Retina (tissue), 1 donor: Measurements from ENCODE around the gene HSF5.
"Not testable (repeated sequence)": the region's sequence is repeated elsewhere in the genome, so short reads cannot be mapped to it uniquely, and the experiment has no call there.

Experiments used
- DNase-seq: peaks from one replicate; pipeline ENCODE4 v3.0.0-alpha.2; 2016

The HSF5 gene

GRCh38 chr17:58411408-58411894 lies 76.8 kb downstream of the HSF5 start:
- no peak for DNase-seq

- no peak for DNase-seq
These were observed 77.3 kb downstream of the HSF5 start for GRCh38 chr17:58410714-58411407.

GRCh38 chr17:58409432-58409831 lies 78.8 kb downstream of the HSF5 start:
- no peak for DNase-seq

GRCh38 chr17:58403311-58403710 lies 84.9 kb downstream of the HSF5 start:
- DNase-seq: no peak

- DNase-seq: no peak
These were observed 85.5 kb downstream of the HSF5 start for GRCh38 chr17:58402679-58403078.

- DNase-seq: no peak
These were observed 86.2 kb downstream of the HSF5 start for GRCh38 chr17:58402047-58402446.

GRCh38 chr17:58401287-58401686 lies 86.9 kb downstream of the HSF5 start:
- no peak for DNase-seq

- no peak for DNase-seq
These were observed 87.4 kb downstream of the HSF5 start for GRCh38 chr17:58400826-58401225.

- no peak for DNase-seq
These were observed 88.2 kb downstream of the HSF5 start for GRCh38 chr17:58399974-58400373.

- no peak for DNase-seq
These were observed 89.5 kb downstream of the HSF5 start for GRCh38 chr17:58398574-58399266.

- DNase-seq: not testable (repeated sequence)
These were observed 90.8 kb downstream of the HSF5 start for GRCh38 chr17:58397421-58397820.

GRCh38 chr17:58396173-58396572 lies 92.0 kb downstream of the HSF5 start:
- no peak for DNase-seq

GRCh38 chr17:58394534-58395223 lies 93.5 kb downstream of the HSF5 start:
- no peak for DNase-seq

GRCh38 chr17:58391302-58391984 lies 96.8 kb downstream of the HSF5 start:
- DNase-seq: no peak

GRCh38 chr17:58390884-58391283 lies 97.3 kb downstream of the HSF5 start:
- no peak for DNase-seq

GRCh38 chr17:58388302-58389190 lies 99.7 kb downstream of the HSF5 start:
- DNase-seq: no peak

GRCh38 chr17:58387834-58388233 lies 100.4 kb downstream of the HSF5 start:
- DNase-seq: no peak

GRCh38 chr17:58386708-58387107 lies 101.5 kb downstream of the HSF5 start:
- DNase-seq: no peak

GRCh38 chr17:58385359-58385899 lies 102.8 kb downstream of the HSF5 start:
- DNase-seq: no peak

- DNase-seq: no peak
These were observed 103.3 kb downstream of the HSF5 start for GRCh38 chr17:58384897-58385296.

GRCh38 chr17:58383892-58384462 lies 104.2 kb downstream of the HSF5 start:
- no peak for DNase-seq

GRCh38 chr17:58382872-58383242 lies 105.4 kb downstream of the HSF5 start:
- DNase-seq: no peak
